GM19467 (cell line): ENCODE measurements around the gene SLC5A11.

Experiments
- ATAC-seq: cut with Tn5 transposase; IDR thresholded peaks from one replicate; pipeline ENCODE4 v1.9.1; 2021; ENCODE audit warnings: mild to moderate bottlenecking, moderate library complexity; ENCODE audit not compliant: unreplicated experiment

Gene SLC5A11

DNA sequence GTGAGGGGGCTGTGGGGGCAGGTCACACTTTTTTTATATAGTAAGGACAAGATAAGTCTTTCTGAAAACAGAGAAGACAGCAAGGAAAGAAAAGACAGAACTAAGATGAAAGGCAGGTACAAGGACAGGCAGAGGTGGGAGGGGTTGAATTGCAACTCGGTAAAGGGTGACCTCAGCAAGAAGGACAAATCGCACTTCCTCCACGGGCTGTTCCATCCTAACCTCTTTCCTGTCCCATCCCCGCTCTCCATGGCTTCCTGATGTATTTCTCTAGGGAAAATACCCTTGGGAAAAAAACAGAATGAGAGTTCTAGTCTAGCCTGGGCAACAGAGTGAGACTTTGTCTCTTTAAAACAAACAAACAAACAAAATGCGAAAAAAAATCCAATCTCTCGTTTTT is 112.1 kb downstream of the SLC5A11 start:
- no peak for ATAC-seq
